ENCODE measurements around the gene CA5A. TPM values are rescaled to one million over a fixed set of nuclear protein-coding genes. Genes with fewer than 3 reads are reported as not detected.
A peak's percentile ranks its signal among the peaks of the same experiment; 100 is the strongest.
"Not testable (repeated sequence)": the region's sequence is repeated elsewhere in the genome, so short reads cannot be mapped to it uniquely, and the experiment has no call there.

CA5A gene
- total and polyA plus RNA-seq, 9 of the 15 experiments (the other 6 are each of a cell fraction or from before 2014, with no cell fraction given) = not detected

DNA sequence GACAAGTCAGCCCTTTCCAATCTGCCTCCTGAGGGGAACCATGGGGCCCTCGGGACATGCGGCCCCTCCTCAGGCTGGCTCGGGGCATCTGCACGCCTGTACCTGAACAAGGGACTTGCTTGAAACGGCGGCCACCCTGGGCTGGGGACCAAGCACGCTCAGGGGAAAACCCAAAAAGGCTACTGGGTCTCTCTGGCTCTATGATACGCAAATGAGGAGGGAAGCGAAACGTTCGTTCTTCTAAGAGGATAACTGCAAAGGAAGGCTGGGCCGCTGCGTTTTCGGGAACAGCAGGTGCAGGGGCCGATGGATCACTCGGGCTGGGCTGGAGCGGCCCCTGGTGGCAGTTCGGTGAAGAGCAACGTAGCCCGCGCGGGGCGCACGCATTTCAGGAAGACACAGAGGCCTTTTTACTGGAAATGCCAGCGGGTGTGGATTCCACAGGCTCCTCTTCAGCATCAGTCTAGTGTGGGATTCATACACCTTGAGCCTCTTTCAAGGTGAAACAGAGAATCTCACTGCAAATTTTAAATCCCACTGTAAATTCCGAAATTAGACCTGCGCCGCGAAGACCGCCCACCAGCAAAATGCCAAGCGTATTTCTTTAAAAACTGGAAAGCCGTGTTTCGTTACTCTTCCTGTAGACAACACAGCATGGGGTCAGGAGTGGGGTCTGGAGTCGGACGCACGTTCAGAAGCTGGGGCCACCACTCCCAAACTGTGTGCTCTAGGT lies 27.0 kb downstream of the CA5A start (continued):
- not testable (repeated sequence) for TF ChIP-seq ATF1 (CRISPR knock-in tag; IDR thresholded peaks at IDR 0.05); CREB1 (IDR thresholded peaks at IDR 0.05); MYC (CRISPR knock-in tag; IDR thresholded peaks at IDR 0.05; ENCODE audit: borderline replicate concordance, low read depth); CEBPG (tag; conservative IDR thresholded peaks at IDR 0.05 in 1 of 2, IDR thresholded peaks at IDR 0.05 in 1 of 2)
- TF ChIP-seq ATF1 (tag; IDR thresholded peaks at IDR 0.05) (peak; percentile 37; the same call in 1 of the 2 replicates), CXXC5 (CRISPR knock-in tag; IDR thresholded peaks at IDR 0.05) (peak; percentile 52), KLF16 (IDR thresholded peaks at IDR 0.05) (peak; percentile 46; the same call in 1 of the 2 replicates), RBFOX2 (IDR thresholded peaks at IDR 0.05; ENCODE audit: low read depth, low read length) (0 out of 2 replicates have a peak, but pooled peaks have one; percentile 22), L3MBTL2 (IDR thresholded peaks at IDR 0.05) (0 out of 2 replicates have a peak, but pooled peaks have one; percentile 17), LCOR (CRISPR knock-in tag; IDR thresholded peaks at IDR 0.05) (peak; percentile 70; the same call in 1 of the 2 replicates), STAG1 (CRISPR knock-in tag; IDR thresholded peaks at IDR 0.05; ENCODE audit: borderline replicate concordance) (peak; percentile 83; the same call in 1 of the 2 replicates), ZNF134 (CRISPR knock-in tag; conservative IDR thresholded peaks at IDR 0.05) (0 out of 2 replicates have a peak, but pooled peaks have one; percentile 42), CREB1 (CRISPR knock-in tag; IDR thresholded peaks at IDR 0.05) (peak; percentile 56; the same call in 1 of the 2 replicates), RAD21 (CRISPR knock-in tag; conservative IDR thresholded peaks at IDR 0.05 in 1 of 2, IDR thresholded peaks at IDR 0.05 in 1 of 2) (peak; percentile 74 to 96), MYC (IDR thresholded peaks at IDR 0.05; ENCODE audit: low read depth, low read length) (peak; percentile 76), NRF1 (conservative IDR thresholded peaks at IDR 0.05 in 1 of 2, IDR thresholded peaks at IDR 0.05 in 1 of 2) (peak; percentile 40 to 42; a peak in 2 of 4 replicates), SMC3 (conservative IDR thresholded peaks at IDR 0.05; ENCODE audit: insufficient read depth, low read depth, low read length) (peak; percentile 91), CEBPG (CRISPR knock-in tag; IDR thresholded peaks at IDR 0.05) (peak; percentile 17; the same call in 1 of the 2 replicates), CREM (IDR thresholded peaks at IDR 0.05; ENCODE audit: low read depth) (peak; percentile 79), RCOR1 (IDR thresholded peaks at IDR 0.05; ENCODE audit: borderline replicate concordance in 1 of 2, low read depth in 2 of 2, low read length in 2 of 2) (peak in 1 of 2 experiments; percentile 76; a peak in 2 of 4 replicates)
- TF ChIP-seq, protein P1, sequence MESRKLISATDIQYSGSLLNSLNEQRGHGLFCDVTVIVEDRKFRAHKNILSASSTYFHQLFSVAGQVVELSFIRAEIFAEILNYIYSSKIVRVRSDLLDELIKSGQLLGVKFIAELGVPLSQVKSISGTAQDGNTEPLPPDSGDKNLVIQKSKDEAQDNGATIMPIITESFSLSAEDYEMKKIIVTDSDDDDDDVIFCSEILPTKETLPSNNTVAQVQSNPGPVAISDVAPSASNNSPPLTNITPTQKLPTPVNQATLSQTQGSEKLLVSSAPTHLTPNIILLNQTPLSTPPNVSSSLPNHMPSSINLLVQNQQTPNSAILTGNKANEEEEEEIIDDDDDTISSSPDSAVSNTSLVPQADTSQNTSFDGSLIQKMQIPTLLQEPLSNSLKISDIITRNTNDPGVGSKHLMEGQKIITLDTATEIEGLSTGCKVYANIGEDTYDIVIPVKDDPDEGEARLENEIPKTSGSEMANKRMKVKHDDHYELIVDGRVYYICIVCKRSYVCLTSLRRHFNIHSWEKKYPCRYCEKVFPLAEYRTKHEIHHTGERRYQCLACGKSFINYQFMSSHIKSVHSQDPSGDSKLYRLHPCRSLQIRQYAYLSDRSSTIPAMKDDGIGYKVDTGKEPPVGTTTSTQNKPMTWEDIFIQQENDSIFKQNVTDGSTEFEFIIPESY (CRISPR knock-in tag; IDR thresholded peaks at IDR 0.05) = peak; percentile 90
- TF ChIP-seq, protein P2, sequence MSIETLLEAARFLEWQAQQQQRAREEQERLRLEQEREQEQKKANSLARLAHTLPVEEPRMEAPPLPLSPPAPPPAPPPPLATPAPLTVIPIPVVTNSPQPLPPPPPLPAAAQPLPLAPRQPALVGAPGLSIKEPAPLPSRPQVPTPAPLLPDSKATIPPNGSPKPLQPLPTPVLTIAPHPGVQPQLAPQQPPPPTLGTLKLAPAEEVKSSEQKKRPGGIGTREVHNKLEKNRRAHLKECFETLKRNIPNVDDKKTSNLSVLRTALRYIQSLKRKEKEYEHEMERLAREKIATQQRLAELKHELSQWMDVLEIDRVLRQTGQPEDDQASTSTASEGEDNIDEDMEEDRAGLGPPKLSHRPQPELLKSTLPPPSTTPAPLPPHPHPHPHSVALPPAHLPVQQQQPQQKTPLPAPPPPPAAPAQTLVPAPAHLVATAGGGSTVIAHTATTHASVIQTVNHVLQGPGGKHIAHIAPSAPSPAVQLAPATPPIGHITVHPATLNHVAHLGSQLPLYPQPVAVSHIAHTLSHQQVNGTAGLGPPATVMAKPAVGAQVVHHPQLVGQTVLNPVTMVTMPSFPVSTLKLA (conservative IDR thresholded peaks at IDR 0.05) = peak; percentile 32 to 53; a peak in 2 of 4 replicates
- TF ChIP-seq, protein P3, sequence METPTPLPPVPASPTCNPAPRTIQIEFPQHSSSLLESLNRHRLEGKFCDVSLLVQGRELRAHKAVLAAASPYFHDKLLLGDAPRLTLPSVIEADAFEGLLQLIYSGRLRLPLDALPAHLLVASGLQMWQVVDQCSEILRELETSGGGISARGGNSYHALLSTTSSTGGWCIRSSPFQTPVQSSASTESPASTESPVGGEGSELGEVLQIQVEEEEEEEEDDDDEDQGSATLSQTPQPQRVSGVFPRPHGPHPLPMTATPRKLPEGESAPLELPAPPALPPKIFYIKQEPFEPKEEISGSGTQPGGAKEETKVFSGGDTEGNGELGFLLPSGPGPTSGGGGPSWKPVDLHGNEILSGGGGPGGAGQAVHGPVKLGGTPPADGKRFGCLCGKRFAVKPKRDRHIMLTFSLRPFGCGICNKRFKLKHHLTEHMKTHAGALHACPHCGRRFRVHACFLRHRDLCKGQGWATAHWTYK (CRISPR knock-in tag; IDR thresholded peaks at IDR 0.05) = 0 out of 2 replicates have a peak, but pooled peaks have one; percentile 21

All from K562 (cell line).